Caco-2 (cell line): Measurements from ENCODE around the gene MTX1. TPM values are rescaled to one million over a fixed set of nuclear protein-coding genes. Genes with fewer than 3 reads are reported as not detected.

ENCODE experiments used
- BruUV-seq: library from RNA; stranded (reverse); fragments of 400-500 nt; replicated peaks from 2 replicates; lab custom pipeline; 2021; lab: Mats Ljungman, UMichigan
- CTCF ChIA-PET: fragments of 300-600 bp; sonication (Branson Sonifier 250); formaldehyde crosslinking; loops from one replicate; lab custom pipeline; 2022; ENCODE audit warnings: antibody characterized with exemption; lab: Charles Lee
- POLR2A ChIA-PET: fragments of 300-600 bp; sonication (Branson Sonifier 250); formaldehyde crosslinking; loops from one replicate; lab custom pipeline; 2022; ENCODE audit warnings: antibody characterized with exemption; lab: Charles Lee
- DNase-seq, 2 experiments: peaks; one replicate each; pipeline versions ENCODE4 v3.0.0 to v3.0.0-alpha.2; 2020 to 2022
- H3K27me3 ChIP-seq: replicated peaks from 2 replicates; pipeline ENCODE4 v1.6.0; 2011; ENCODE audit warnings: low read length; ENCODE audit not compliant: control insufficient read depth, insufficient read depth
- H3K36me3 ChIP-seq: 2 replicates; pipeline ENCODE4 v1.5.1; 2011; ENCODE audit warnings: low read length; ENCODE audit not compliant: control insufficient read depth, insufficient read depth
- H3K4me1 ChIP-seq: fragments of 250-450 bp; sonication (Bioruptor Pico); 2 replicates; pipeline ENCODE4 v1.5.1; 2020; ENCODE audit warnings: mild to moderate bottlenecking
- H3K4me3 ChIP-seq: 2 replicates; pipeline ENCODE4 v1.5.1; 2011; ENCODE audit warnings: low read depth, mild to moderate bottlenecking, control low read depth, low read length
- H3K9me3 ChIP-seq: fragments of 250-450 bp; sonication (Bioruptor Pico); 2 replicates; pipeline ENCODE4 v1.5.1; 2020; ENCODE audit warnings: mild to moderate bottlenecking, moderate library complexity
- H3K27ac Mint-ChIP-seq: one replicate; pipeline ENCODE4 v1.8.0; 2022; ENCODE audit warnings: mixed read lengths; ENCODE audit not compliant: unreplicated experiment
- H3K27me3 Mint-ChIP-seq: one replicate; pipeline ENCODE4 v1.8.0; 2022; ENCODE audit warnings: mixed read lengths; ENCODE audit not compliant: insufficient read depth, unreplicated experiment
- H3K36me3 Mint-ChIP-seq: one replicate; pipeline ENCODE4 v1.8.0; 2022; ENCODE audit warnings: mild to moderate bottlenecking, mixed read lengths; ENCODE audit not compliant: insufficient read depth, unreplicated experiment
- H3K4me1 Mint-ChIP-seq: one replicate; pipeline ENCODE4 v1.8.0; 2022; ENCODE audit warnings: low read depth, mixed read lengths; ENCODE audit not compliant: unreplicated experiment
- H3K4me3 Mint-ChIP-seq: one replicate; pipeline ENCODE4 v1.8.0; 2022; ENCODE audit warnings: mild to moderate bottlenecking, moderate library complexity, mixed read lengths; ENCODE audit not compliant: unreplicated experiment
- H3K9me3 Mint-ChIP-seq: one replicate; pipeline ENCODE4 v1.8.0; 2022; ENCODE audit warnings: mixed read lengths; ENCODE audit not compliant: unreplicated experiment
- CTCF ChIP-seq, 2 experiments: fragments of 200-600 bp in 1 of 2; IDR thresholded peaks; 1 replicate in 1 of 2; 2 replicates in 1 of 2; pipeline versions ENCODE4 v1.5.1 to v1.8.0; 2011 to 2022; ENCODE audit warnings: antibody characterized with exemption in 1 of 2, control low read depth in 1 of 2, inconsistent platforms in 1 of 2, low read depth in 1 of 2, low read length in 1 of 2, mild to moderate bottlenecking in 1 of 2, moderate library complexity in 1 of 2; ENCODE audit not compliant: insufficient read depth in 1 of 2, severe bottlenecking in 1 of 2, unreplicated experiment in 1 of 2
- intact Hi-C: fragments of 100-400 bp; cut with micrococcal nuclease; formaldehyde crosslinking; loops from one replicate; pipeline ENCODE4 v1.10.0; 2022; ENCODE audit not compliant: unreplicated experiment
- total RNA-seq: library from RNA; stranded (reverse); gene quantifications from 2 replicates; pipeline ENCODE4 v1.2.3, GENCODE V29; 2022

The MTX1 gene
- total RNA-seq, 1 experiment from 2014 or later, result 65.3 TPM

GRCh38 chr1:155202198-155202597, 6.3 kb upstream of the MTX1 start:
- no peaks in the 10 kb centered on the region for H3K36me3 Mint-ChIP-seq
- H3K4me3 Mint-ChIP-seq, result no peak overlapping the region
- no TSS peak for BruUV-seq
- H3K27me3 ChIP-seq, result no peaks in the 10 kb centered on the region
- H3K27me3 Mint-ChIP-seq, result peaks cover 3% of the 10 kb centered on the region
- H3K9me3 ChIP-seq, result no peaks in the 10 kb centered on the region
- TF ChIP-seq CTCF (IDR thresholded peaks at IDR 0.05; ENCODE audit: insufficient read depth in 1 of 2, low read depth in 1 of 2, low read length in 1 of 2, severe bottlenecking in 1 of 2, unreplicated experiment in 1 of 2), result no peak
- H3K36me3 ChIP-seq, result no peaks in the 10 kb centered on the region
- H3K9me3 Mint-ChIP-seq, result no peaks in the 10 kb centered on the region
- CTCF ChIA-PET, result interaction anchor here (0.7 kb wide), 1 partner anchor 17 kb away, joined by 3 read pairs; no protein-coding TSS in a partner anchor
- peaks cover 5% of the 10 kb centered on the region for H3K4me1 Mint-ChIP-seq
- H3K4me1 ChIP-seq, result peaks cover 6% of the 10 kb centered on the region
- DNase-seq, result no peak
- H3K27ac Mint-ChIP-seq, result no peak overlapping the region
- no peak overlapping the region for H3K4me3 ChIP-seq
- intact Hi-C loops, result no loop called here
- POLR2A ChIA-PET, result no interaction called here

DNA sequence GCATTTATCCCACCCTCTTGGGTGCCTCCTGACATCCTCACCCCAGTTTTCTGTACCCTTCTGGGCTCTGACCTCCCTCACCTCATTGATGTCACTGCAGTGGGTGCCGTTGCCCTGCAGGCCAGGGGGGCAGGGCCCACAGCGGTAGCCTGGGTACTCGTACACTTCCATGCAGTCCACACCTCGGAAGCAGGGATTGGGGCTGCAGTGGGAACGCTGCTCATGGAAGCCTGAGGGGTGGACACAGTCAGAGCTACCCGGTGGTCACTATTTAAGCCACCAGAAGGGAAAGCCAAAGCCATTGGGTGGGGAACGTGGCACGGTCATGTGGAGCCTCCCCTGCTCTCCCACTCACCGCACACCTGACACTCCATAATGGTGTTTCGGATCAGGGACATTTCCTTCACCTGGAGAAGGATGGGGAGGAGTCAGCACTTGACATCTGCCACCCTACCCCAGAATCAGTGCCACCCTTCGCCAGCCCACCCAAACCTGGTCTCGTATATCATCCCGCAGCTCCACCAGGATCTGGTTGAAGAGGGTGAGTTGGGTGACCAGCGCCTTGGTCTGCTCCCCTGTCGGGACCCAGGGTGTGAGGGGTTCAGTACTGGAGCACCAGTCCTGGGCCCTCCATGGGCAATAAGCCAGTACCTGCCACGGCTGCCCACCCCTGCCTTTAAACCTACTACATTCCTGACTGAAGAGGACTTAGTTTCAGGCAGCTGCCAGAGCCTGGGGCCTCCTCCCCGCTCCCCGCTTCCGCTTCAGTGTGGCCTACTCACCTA, 5.6 kb upstream of the MTX1 start:
- ChIA-PET CTCF (interaction anchor here (0.7 to 1.1 kb wide), 3 partner anchors 9 to 354 kb away, joined by 3 read pairs; no protein-coding TSS in a partner anchor), POLR2A (no interaction called here)
- Mint-ChIP-seq H3K4me3 (no peak overlapping the region), H3K27ac (no peak overlapping the region), H3K9me3 (no peaks in the 10 kb centered on the region), H3K4me1 (peaks cover 11% of the 10 kb centered on the region), H3K27me3 (peaks cover 3% of the 10 kb centered on the region), H3K36me3 (peaks cover under 1% of the 10 kb centered on the region)
- no peaks in the 10 kb centered on the region for H3K36me3 ChIP-seq
- H3K4me1 ChIP-seq, result peaks cover 12% of the 10 kb centered on the region
- no peaks in the 10 kb centered on the region for H3K27me3 ChIP-seq
- TF ChIP-seq CTCF (IDR thresholded peaks at IDR 0.05; ENCODE audit: insufficient read depth in 1 of 2, low read depth in 1 of 2, low read length in 1 of 2, severe bottlenecking in 1 of 2, unreplicated experiment in 1 of 2), result no peak
- no peaks in the 10 kb centered on the region for H3K9me3 ChIP-seq
- H3K4me3 ChIP-seq, result no peak overlapping the region
- intact Hi-C loops, result no loop called here
- no TSS peak for BruUV-seq
- DNase-seq, result peak in 1 of 2 experiments; percentile 31

DNA sequence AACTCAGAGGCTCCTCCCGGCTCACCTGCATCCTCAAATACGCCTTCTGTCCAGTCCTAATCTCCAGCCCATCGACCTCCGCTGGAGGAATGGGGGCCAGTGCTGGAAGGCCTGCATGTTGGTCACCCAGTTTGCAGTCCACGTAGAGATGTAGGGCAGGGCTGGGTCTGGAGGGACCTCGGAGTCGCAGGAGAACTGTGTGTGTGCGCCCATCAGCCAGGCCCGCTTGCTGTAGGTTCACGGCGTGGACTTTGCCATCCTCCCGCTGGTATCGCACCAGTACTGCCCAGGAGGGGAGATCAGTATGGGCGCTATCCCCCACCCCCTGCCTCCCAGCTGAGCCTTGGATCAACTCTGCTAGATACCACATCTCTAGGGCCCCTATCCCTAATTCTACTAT, 3.5 kb upstream of the MTX1 start:
- no TSS peak for BruUV-seq
- H3K36me3 Mint-ChIP-seq, result peaks cover 14% of the 10 kb centered on the region

More for the DNA sequence above, 3.5 kb upstream of the MTX1 start:
- no peak overlapping the region for H3K27ac Mint-ChIP-seq
- ChIA-PET POLR2A (no interaction called here), CTCF (interaction anchor here (0.6 kb wide), 1 partner anchor 12 kb away, joined by 4 read pairs; no protein-coding TSS in a partner anchor)
- no peaks in the 10 kb centered on the region for H3K36me3 ChIP-seq
- H3K27me3 Mint-ChIP-seq, result peaks cover 3% of the 10 kb centered on the region
- H3K4me1 Mint-ChIP-seq, result peaks cover 14% of the 10 kb centered on the region
- H3K4me3 ChIP-seq, result no peak overlapping the region
- intact Hi-C loops, result no loop called here
- H3K27me3 ChIP-seq, result no peaks in the 10 kb centered on the region
- no peaks in the 10 kb centered on the region for H3K9me3 ChIP-seq
- H3K4me1 ChIP-seq, result peaks cover 15% of the 10 kb centered on the region
- no peak overlapping the region for H3K4me3 Mint-ChIP-seq
- H3K9me3 Mint-ChIP-seq, result no peaks in the 10 kb centered on the region
- DNase-seq, result no peak
- no peak for TF ChIP-seq CTCF (IDR thresholded peaks at IDR 0.05; ENCODE audit: insufficient read depth in 1 of 2, low read depth in 1 of 2, low read length in 1 of 2, severe bottlenecking in 1 of 2, unreplicated experiment in 1 of 2)
